IPS-NIHi7 (cell line): Measurements from ENCODE around the gene ZNF496.
"Not testable (repeated sequence)": the region's sequence is repeated elsewhere in the genome, so short reads cannot be mapped to it uniquely, and the experiment has no call there.

Experiments
- DNase-seq: peaks from one replicate; pipeline ENCODE4 v3.0.0; 2012; ENCODE audit warnings: mixed read lengths; ENCODE audit errors: extremely low spot score

ZNF496 gene

DNA sequence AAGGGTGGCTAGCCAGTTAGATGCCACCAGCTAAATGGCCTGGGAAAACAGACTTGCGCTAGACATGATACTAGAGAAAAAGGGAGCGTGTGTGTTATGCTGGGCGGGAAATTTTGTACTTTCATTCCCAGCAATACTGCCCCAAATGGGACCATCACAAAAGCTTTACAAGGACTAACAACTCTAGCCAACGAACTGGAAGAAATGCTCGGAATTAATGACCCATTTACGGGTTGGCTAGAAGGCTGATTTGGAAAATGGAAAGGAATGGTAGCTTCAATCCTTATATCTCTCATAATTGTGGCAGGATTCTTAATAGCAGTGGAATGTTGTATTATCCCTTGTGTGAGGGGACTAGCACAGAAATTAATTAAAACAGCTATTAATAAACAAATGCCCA is 27.9 kb upstream of the ZNF496 start:
- no peak for DNase-seq

DNA sequence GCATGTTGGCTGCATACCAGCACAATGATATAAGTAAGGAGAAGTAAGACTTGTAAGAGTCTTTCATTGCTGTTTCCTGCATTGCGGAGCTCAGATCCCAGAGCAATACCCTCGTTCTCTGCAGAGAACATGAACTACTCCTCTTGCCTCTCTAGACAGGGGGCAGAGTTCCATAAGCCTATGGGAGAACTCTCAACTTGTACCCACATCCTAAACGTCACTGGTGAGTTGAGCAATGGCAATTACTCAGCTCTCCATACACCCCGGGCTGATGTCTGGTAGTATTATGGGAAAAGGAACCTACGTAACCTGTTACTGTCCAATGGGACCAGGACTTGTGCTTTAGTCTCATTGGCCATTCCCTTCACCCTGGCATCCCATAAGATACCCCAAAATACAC is 27.3 kb upstream of the ZNF496 start:
- no peak for DNase-seq

DNA sequence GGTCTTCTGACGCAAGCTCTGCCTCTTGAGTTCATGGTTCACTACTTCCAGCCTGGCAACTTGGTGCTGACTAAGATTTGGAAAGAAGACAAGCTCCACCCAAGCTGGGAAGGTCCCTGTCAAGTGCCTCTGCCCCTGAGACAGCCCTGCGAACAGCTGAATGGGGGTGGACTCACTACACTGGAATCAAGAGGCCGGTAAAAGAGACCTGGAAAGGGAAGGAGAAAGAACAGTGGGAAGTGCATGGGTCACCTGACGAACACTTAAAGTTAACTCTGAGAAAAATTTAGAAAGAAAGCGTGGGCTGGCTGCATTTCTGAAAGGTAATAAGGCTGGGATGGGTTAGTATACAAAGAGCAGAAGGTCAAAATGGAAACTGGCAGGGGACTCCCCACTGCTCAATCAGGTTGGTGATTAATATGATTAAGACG is 26.1 kb upstream of the ZNF496 start:
- DNase-seq, result no peak

DNA sequence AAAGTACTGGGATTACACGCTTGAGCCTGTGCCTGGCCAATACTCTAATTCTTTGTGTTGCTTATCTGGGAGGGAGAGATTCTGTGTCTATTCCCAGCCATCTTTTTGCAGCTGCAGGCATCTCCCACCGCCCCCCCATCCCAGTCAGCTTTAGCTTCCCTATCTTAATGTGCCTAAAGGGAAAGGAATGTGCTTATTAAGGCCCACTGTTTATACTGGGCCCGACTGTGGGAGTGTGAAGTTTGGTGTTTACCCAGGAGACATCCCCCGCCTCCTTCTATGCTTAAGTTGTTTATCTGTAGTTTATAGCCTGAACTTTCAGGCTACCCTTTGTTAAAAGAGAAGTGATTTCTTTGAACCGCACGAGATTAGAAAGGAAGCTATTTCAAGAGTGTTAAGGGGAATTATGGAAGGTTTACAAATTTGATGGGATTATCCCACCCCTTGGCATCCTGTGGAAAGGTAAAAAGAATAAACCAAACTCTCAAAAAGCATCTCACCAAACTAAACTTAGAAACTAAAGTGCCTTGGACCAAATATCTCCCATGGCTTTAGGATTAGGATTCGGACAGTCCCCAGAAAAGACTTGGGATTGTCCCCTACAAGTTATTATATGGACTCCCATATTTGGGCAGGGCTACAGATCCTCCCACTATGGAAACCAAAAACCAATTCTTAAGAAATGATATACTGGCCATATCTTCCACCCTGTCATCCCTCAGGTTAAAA is 25.5 kb upstream of the ZNF496 start:
- DNase-seq, result peak; percentile 61

DNA sequence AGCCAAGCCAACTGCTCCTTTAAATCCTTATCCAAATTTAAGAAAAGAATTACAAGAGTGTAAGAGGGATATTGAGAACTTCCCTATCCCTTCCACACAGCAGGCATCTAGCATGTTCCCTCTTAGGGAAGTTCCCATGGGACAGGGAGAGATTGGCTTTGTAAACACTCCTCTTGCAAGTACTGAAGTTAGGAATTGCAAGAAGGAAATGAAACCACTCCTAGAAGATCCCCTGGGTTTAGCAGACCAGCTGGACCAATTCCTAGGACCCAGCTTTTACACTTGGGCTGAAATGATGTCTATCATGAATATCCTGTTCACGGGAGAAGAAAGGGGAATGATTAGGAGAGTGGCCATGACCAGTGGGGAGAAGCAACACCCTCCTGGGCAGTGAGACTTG is 23.5 kb upstream of the ZNF496 start:
- not testable (repeated sequence) for DNase-seq

DNA sequence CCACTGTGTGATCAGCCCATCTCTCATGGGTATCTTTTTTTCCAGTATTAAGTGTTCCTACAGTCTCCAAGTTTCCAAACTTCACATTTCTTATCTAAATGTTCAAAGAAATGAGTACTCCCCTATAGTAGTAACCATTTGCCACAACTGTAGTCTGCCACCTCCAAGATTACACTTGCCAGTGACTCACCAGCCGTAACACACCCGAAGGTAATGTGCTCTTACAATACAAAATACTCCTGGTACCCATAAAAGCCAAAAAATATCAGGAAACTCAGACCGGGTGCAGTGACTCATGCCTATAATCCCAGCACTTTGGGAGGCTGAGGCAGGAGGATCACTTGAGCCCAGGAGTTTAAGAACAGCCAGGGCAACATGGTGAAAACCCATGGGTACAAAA is 20.5 kb upstream of the ZNF496 start:
- DNase-seq, result no peak

DNA sequence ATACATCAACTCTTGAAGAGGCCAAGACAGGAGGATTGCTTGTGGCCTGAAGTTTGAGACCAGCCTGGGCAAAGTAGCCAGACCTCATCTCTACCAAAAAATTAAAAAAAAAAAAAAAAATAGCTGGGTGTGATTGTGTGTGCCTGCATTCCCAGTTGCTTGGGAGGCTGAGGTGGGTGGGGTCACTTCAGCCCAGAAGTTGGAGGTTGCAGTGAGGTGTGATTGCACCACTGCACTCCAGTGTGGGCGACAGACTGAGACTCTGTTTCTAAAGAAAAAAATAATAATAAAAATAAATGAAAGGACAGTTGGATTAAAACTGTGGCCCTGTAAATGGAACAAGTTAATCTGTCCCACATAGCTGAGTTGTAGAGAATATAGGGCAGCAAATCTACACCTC is 18.9 kb upstream of the ZNF496 start:
- DNase-seq, result no peak

DNA sequence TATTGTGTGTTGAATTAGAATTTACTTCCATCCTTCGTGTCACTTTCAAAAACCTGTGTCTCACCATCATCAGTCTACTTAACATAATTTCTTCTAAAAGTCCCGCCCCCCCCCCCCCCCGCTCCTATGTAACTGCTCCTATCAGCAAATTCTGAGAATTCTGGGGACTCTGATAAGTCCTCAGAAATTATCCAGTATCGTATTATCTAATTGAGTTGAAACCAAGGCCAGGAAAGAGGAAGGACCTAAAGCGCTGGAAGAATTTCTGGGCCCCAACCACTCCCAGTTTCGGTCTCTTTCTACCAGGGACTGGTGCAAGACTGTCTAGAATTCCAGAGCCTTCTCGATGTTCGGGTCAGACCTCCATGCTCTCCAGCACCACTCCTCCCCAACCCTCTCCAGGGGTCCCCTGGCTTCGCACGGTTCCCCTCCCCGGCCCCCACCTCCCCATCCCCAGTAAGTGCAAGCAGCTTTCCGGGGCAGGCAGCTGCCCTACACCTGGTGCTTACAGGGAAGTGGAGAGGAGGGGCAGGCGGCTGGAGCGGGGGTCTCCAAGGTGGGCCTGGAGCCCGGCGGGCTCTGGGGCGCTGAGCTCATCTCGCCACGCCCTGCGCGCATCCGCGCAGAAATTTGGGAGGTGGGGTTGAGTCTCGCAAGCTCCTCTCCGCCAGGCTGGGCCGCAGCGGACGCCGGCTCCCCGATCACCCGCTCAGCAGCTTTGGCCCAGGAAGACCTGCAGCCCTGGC is 16.0 kb upstream of the ZNF496 start:
- DNase-seq, result peak; percentile 42

DNA sequence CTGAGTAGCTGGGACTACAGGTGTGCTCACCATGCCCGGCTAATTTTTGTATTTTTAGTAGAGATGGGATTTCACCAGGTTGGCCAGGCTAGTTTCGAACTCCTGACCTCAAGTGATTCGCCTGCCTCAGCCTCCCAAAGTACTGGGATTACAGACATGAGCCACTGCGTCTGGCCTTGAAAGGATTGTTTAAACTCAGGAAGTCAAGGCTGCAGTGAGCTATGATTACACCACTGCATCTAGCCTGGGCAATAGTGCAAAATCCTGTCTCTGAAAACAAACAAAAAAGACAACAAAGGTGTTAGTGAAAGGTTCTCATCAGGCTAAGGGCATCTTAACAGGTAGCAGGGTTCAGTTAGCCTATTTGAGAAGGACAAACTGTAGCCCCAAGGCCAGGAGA is 14.2 kb upstream of the ZNF496 start:
- DNase-seq, result no peak

DNA sequence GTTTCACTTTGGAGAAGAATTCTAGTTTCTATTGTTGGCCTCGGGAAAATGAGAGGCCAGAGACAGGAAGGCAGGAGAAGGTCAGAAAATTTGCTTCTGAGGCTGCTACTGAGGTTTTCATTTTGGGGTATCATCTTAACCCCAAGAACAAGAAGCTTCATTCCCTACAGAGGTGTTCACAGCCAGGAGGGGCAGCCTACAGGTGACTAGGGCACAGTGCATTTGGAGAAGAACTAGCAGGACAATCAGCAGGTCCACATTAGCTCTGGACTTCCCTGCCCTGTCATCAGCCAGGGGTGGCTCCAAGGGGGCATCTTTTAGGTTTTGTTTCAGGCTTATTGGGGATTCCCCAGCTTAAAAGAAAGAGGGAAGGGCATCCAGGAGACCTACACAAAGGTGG is 12.1 kb upstream of the ZNF496 start:
- no peak for DNase-seq

DNA sequence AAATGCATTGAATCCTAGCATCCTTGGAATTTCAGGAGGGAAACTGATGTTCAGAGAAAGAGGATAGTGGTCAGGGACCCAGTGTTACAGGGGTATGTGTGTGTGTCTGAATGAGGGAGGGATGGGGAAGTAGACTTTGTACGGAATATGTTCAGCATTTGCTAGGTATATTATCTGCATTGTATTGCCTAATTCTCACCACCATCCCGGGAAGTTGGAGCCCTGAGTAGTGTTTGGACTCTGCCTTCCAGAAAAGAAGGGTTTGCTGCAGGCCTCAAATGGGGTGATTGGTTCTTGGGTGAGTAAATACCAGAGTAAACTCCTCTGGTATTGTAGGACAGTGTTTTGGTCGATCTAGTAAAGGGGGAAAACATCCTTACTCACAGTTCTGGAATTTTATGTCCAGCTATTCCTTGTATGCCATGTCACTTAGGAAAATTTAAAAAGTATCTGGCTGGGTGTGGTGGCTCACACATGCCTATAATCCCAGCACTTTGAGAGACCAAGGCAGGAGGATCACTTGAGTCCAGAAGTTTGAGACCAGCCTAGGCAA is 7.1 kb upstream of the ZNF496 start:
- no peak for DNase-seq

DNA sequence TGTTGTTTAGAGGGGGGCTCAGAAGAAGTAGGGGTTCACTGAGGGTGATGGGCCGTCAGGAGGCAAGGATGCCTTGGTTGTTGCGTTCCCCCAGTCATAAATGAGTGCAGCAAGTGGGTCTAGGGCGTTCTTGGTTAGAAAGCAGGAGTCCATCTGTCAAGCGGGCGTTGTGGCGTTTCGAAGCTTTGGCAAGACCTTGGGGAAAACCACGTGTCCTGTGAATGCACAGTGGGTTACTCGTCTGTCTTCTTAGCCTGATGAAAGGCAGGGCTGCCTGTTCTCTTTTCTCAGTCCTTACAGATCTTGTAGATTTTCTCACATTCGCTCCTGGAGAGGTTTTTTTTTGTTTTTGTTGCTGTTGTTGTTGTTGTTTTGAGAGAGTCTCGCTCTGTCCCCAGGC is 6.3 kb upstream of the ZNF496 start:
- DNase-seq, result no peak

DNA sequence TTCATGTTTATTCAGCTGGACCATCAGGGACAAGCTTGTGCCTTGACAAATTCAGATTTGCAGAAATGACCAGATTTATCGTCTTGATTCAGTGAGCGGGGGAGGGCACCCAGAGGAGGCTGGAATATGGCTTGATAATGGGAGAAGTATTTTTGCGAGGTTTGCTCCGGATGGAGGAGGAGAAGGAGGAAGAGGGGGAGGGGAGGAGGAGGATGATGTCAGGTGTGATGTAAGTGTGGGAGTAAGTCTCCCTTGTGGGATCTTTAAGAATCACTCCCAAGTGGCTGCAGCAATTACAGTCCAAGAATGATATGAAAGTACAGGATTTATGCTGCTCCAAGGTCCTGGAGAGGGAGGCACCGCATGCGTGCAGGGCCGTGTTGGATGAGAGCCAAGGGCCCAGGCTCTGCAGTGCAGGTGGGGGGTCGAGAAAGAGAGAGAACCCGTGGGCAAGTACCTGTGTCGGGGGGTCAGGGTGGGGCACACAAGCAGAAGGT is 5.6 kb upstream of the ZNF496 start:
- no peak for DNase-seq

DNA sequence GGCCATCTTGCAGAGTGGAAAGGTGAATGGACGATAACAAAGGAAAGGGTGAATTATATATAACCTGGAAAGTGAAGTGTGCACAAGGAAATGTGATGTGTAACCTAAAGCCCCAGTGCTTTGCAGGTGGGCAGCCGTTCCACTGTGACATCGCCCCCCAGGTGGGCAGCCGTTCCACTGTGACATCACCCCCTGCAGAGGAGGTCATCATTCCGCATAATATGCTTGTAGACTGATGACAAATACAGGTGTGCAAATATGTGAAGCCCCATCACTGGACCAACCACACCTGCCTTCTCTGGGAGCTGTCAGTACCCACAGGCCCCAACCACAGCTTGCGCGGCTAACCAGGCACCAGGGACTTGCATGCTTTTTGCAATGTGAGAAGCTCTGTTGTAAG is 4.7 kb upstream of the ZNF496 start:
- DNase-seq, result no peak

DNA sequence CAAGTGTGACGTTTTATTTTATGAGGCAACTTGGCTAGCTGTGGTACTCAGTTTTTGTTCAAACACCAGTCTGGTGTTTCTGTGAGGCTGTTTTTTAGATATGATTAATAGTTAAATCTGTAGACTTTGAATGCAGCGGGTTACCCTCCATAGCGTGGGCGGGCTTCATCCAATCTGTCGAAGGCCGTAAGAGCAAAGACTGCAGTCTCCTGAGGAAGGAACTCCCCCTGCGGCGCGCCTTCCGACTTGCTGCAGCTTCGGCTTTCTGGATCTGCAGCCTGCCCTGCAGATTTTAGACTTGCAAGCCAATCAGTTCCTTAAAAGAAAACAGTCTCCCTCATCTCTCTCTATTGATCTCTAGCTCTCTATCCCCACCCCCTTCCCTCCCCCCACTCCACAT is 4.2 kb upstream of the ZNF496 start:
- no peak for DNase-seq

DNA sequence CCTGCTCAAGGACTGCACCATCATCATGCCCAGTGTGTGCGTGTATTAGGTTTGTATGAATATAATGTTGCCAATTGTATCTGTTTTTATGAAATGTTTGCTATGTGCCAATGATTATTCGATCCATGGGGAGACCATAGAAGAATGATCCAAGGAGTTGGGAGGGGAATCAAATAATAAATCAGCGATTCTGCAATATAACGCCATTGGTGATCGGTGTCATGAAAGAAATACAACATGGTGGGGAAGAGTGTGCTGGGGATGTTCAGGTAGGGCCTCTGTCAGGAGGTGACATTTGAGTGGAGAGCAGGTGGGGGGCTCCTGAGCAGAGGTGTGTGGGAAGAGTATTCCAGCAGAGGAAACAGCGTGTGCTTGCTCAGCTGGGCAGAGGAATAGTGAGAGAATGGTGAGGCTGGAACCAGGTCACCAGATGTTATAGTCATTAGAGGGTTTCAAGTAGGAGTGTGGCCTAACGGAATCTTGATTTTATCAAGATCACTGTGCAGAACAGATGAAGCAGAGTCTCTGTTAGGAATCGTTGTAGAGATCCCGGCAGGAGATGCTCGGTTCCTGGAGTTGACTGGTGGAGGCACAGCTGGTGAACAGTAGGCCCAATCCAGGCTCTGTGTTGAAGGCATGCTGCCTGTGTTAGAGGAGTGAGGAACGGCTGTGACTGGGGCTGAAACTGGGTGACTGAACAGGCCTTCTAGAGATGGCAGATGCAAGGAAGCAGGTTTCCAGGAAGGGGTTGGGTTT is 2.9 kb upstream of the ZNF496 start:
- DNase-seq, result no peak

DNA sequence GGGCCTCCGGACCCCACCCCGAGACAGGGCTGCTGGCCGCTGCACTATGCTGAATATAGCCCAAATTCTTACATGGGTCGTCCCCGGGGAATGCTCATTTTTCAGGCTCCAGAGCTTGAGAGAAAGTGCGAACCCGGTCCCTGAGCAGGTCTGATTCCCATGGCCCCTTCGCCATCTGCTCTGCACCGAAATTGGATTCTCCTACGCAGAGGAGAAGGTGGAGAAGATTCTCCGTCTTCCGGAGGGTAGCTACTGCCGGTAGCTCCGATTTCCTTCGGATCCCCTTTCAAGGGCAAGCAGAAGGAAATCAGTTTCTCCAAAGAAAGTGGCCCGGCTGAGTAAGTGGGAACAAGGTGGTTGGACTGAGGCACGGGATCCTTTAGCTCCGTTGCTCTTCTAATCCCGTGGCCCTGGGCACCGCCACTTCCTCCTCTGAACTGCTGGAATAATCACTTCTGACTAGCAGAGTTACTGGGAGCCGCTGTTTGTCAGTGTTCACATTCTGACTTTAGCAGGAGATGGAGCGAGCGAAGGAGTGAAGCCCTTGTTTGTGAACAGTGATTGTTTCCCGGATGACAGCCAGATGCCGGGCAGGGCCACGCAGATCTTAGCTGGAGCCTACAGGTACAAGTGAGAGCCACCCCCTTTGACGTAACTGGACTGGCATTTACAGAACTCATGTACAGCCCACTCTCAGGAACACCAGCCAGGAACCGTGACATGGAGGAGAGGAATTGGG is 1.1 kb upstream of the ZNF496 start:
- no peak for DNase-seq

DNA sequence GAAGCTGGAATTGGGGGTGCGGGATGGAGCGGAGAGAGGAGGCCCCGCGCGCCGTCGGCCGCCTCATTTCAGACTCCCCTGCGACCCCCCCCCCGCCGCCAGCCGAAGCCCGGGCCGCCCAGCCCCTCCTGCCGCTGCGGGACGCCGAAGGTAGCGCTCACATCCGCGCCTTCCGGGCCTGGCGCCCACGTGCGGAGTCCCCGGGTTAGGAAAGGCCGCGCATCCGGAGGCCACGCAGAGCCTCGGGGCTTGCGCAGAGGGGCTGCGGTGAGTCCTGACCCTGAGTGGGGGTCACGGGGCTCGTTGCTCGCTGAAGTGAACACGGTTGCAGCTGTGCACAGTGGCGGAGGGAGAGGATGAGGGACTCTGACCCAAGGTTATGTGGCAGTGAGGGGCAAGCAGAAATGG is 552 bp upstream of the ZNF496 start:
- peak; percentile 50 for DNase-seq

DNA sequence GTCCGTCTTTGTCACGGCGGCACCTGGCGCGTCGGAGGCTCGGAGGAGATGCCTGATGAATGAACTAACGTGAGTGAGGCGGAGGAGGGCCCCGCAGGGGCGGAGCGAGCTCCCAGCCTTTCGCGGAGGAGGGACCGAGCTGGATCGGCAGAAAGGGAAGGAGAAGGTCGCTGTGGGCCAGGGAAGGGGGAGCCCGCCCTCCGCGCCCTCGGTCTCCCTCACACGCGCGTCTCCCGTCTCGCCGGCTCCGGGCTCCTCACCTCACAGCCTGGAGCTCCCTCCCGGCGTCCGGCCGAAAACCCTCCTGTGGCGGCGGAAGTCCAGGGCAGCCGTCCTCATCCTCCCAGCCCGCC is 519 bp downstream of the ZNF496 start:
- DNase-seq, result peak; percentile 84

DNA sequence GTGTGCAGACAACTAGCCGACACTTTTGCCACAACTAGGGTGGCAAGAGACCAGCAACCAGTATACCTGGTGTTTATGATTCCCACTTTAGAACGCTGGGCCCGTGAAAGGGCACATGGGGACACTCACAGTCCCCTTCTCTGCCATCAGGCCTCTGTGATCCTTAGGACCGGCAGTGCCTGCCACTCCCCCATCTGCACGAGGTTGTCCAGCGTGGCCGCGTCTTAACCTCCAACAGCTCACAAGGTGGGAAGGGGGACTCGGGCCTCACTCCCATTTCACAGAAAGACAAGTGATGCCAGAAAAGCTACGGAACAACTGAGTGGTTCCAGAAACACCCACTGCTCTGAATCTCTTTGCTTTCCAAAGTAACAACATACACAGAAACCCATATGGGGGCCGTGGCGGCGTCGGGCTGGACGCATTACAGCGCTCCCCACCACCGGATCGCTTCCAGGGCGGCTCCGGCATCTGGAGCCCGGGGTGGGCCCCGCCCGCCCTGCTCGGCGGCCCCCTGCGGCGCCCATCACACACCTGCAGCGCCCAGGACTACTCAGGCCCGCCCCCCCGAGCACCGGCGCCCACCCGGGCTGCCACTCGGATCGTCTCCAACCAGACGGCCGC is 1.0 kb downstream of the ZNF496 start:
- DNase-seq, result no peak

DNA sequence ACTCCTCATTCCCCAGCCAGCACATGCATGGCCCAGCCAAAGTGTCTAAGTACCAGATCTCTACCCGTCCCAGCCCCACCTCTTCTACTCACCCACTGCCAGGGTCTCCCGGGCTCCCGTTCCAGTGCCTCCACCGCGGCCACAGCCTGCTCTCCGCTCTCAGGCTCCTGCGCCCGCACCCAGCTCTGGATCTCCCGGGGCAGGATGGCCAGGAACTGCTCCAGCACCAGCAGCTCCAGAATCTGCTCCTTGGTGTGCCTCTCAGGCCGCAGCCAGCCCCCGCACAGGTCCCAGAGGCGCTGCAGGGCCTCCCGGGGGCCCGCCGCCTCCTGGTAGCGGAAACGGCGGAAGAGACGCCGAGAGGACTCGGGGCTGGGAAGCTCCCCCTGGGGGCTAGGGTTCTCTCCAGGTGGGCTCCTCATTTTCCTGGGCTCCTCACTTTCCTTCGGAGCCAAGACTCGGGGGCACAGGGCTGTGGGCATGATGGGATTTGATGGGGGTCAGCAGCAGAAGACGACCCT is 2.5 kb downstream of the ZNF496 start:
- DNase-seq, result no peak
